Neuronal stem cell (in vitro differentiated cells): ENCODE measurements around the gene ECHS1.
"Not testable (repeated sequence)": the region's sequence is repeated elsewhere in the genome, so short reads cannot be mapped to it uniquely, and the experiment has no call there.

ENCODE experiments used
- DNase-seq: peaks from one replicate; pipeline ENCODE4 v3.0.0-alpha.2; 2013; ENCODE audit warnings: low spot score
- H2AFZ ChIP-seq: one replicate; pipeline ENCODE4 v1.6.1; 2013; ENCODE audit warnings: mild to moderate bottlenecking, low read length, inconsistent platforms
- H2AK5ac ChIP-seq: 2 replicates; pipeline ENCODE4 v1.6.1; 2013; ENCODE audit warnings: low read depth, mild to moderate bottlenecking, inconsistent platforms, low read length, moderate library complexity, mixed read lengths
- H2BK120ac ChIP-seq: 2 replicates; pipeline ENCODE4 v1.6.1; 2013; ENCODE audit warnings: low read depth, mild to moderate bottlenecking, inconsistent platforms, low read length, moderate library complexity, mixed read lengths
- H2BK12ac ChIP-seq: one replicate; pipeline ENCODE4 v1.6.1; 2013; ENCODE audit warnings: low read length, inconsistent platforms
- H2BK15ac ChIP-seq: 2 replicates; pipeline ENCODE4 v1.6.1; 2013; ENCODE audit warnings: mild to moderate bottlenecking, low read length, inconsistent platforms, mixed read lengths
- H2BK5ac ChIP-seq: one replicate; pipeline ENCODE4 v1.6.1; 2013; ENCODE audit warnings: inconsistent platforms, mild to moderate bottlenecking, low read length, moderate library complexity
- H3K14ac ChIP-seq: one replicate; pipeline ENCODE4 v1.6.1; 2013; ENCODE audit warnings: low read length, inconsistent platforms
- H3K18ac ChIP-seq: 2 replicates; pipeline ENCODE4 v1.6.1; 2013; ENCODE audit warnings: low read length, inconsistent platforms
- H3K23ac ChIP-seq: 2 replicates; pipeline ENCODE4 v1.6.1; 2013; ENCODE audit warnings: low read depth, mild to moderate bottlenecking, mixed read lengths, low read length, inconsistent platforms; ENCODE audit not compliant: poor library complexity
- H3K27ac ChIP-seq: replicated peaks from 3 replicates; pipeline ENCODE4 v1.5.1; 2013; ENCODE audit warnings: low read length, inconsistent platforms
- H3K27me3 ChIP-seq, 3 experiments: 2 replicates each; pipeline ENCODE4 v1.6.1; 2013; ENCODE audit warnings: low read length in 3 of 3, mild to moderate bottlenecking in 2 of 3, inconsistent platforms in 1 of 3, low read depth in 1 of 3, mixed read lengths in 1 of 3, moderate library complexity in 1 of 3; ENCODE audit not compliant: control insufficient read depth in 3 of 3, insufficient read depth in 3 of 3
- H3K36me3 ChIP-seq, 2 donors: replicated peaks in 1 of 2; 2 replicates each; pipeline ENCODE4 v1.6.1; 2013; ENCODE audit warnings: low read length in 2 of 2; ENCODE audit not compliant: control insufficient read depth in 2 of 2, insufficient read depth in 2 of 2
- H3K4ac ChIP-seq: 2 replicates; pipeline ENCODE4 v1.6.1; 2013; ENCODE audit warnings: inconsistent platforms, mild to moderate bottlenecking, low read length, moderate library complexity
- H3K4me1 ChIP-seq, 2 donors: 1 replicate in 1 of 2; 2 replicates in 1 of 2; pipeline ENCODE4 v1.6.1; 2013; ENCODE audit warnings: low read length in 2 of 2, low read depth in 1 of 2; ENCODE audit not compliant: control insufficient read depth in 2 of 2, insufficient read depth in 1 of 2
- H3K4me2 ChIP-seq: one replicate; pipeline ENCODE4 v1.6.1; 2013; ENCODE audit warnings: mild to moderate bottlenecking, low read length, inconsistent platforms; ENCODE audit not compliant: insufficient read depth, poor library complexity, severe bottlenecking
- H3K4me3 ChIP-seq, 2 donors: 2 replicates each; pipeline ENCODE4 v1.5.1; 2013; ENCODE audit warnings: low read length in 2 of 2, mild to moderate bottlenecking in 2 of 2, inconsistent platforms in 1 of 2, moderate library complexity in 1 of 2
- H3K79me1 ChIP-seq: one replicate; pipeline ENCODE4 v1.6.1; 2013; ENCODE audit warnings: low read depth, mild to moderate bottlenecking, inconsistent platforms, low read length, moderate library complexity
- H3K9ac ChIP-seq: one replicate; pipeline ENCODE4 v1.6.1; 2013; ENCODE audit warnings: mild to moderate bottlenecking, low read depth, low read length, inconsistent platforms; ENCODE audit not compliant: poor library complexity
- H3K9me3 ChIP-seq, 2 donors: replicated peaks in 1 of 2; 2 replicates each; pipeline versions ENCODE3 to v1.6.1; 2013; ENCODE audit warnings: low read length in 2 of 2, mild to moderate bottlenecking in 2 of 2, inconsistent platforms in 1 of 2, low read depth in 1 of 2, mixed read lengths in 1 of 2, moderate library complexity in 1 of 2; ENCODE audit not compliant: control insufficient read depth in 2 of 2, insufficient read depth in 1 of 2
- H4K8ac ChIP-seq: one replicate; pipeline ENCODE4 v1.6.1; 2013; ENCODE audit warnings: low read depth, mild to moderate bottlenecking, inconsistent platforms, low read length, moderate library complexity
- H4K91ac ChIP-seq: one replicate; pipeline ENCODE4 v1.6.1; 2013; ENCODE audit warnings: low read length, low read depth, mild to moderate bottlenecking, inconsistent platforms; ENCODE audit not compliant: poor library complexity
- WGBS, 2 donors: extraction: QIAGEN DNeasy Blood & Tissue Kit; methylation state at CpG; one replicate each; pipeline ENCODE4 v1.1.7; 2013; ENCODE audit warnings: missing lambda C conversion rate in 2 of 2, mixed read lengths in 1 of 2; ENCODE audit not compliant: insufficient read length in 2 of 2, insufficient replicate concordance in 1 of 2; ENCODE audit errors: extremely low coverage in 2 of 2; 5-methylcytosine and 5-hydroxymethylcytosine counted together

ECHS1 gene

DNA sequence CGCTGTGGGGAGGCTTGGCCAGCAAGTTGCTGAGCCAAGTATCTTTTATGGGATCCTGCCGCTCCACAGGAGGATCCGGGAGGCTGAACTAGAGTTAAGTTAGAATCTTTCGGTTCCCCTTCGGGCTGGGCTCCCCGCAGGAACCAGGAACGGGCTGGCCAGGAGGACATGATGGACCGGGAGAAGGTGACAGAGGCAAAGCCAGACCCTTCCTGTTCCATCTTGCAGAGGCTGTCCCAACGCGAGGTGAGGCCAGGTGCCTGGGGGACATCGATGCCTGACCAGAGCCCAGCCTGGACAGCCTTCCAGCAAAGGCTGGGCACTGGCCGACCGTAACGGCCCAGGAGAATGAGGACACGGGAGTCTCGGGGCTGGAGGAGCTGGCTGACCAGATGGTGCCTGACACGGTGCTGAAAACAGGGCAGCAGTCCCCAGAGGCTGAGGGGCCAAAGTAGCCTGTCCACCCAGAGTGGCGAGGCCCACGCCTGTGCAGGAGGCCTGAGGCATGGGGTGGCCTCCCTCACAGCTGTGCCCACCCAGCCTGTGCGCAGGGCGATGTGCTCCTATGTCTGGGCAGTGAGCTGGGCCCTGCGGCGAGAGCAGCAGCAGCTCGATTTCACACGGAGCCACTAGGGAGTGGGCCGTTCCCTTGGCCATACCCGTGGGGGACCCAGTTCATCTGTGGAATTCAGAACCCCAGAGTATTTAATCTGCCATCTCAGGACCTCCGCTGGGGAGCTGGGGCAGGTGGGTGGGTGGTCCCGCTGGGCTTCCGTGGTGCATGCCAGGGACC, 4.1 kb upstream of the ECHS1 start:
- no peak overlapping the region for H4K91ac ChIP-seq
- peak overlapping the region in 1 of 2 donors; percentile 84 for H3K4me3 ChIP-seq
- no peak for DNase-seq
- H3K79me1 ChIP-seq, result peaks cover 11% of the 10 kb centered on the region
- no peaks in the 10 kb centered on the region for H3K9me3 ChIP-seq
- peak overlapping the region; percentile 96 for H3K23ac ChIP-seq
- H3K27me3 ChIP-seq, result peaks cover 0 to 15% (median 8%) of the 10 kb centered on the region in 3 experiments
- peak overlapping the region; percentile 89 for H3K18ac ChIP-seq
- H4K8ac ChIP-seq, result peak overlapping the region; percentile 65
- peak overlapping the region; percentile 99 for H2BK12ac ChIP-seq
- H3K27ac ChIP-seq, result no peak overlapping the region
- H3K9ac ChIP-seq, result peak overlapping the region; percentile 84
- H2BK5ac ChIP-seq, result peak overlapping the region; percentile 66
- peak overlapping the region; percentile 81 for H2BK120ac ChIP-seq
- peak overlapping the region; percentile 98 for H3K4ac ChIP-seq
- H3K4me1 ChIP-seq, result peaks cover 7 to 11% of the 10 kb centered on the region in 2 donors
- H2AFZ ChIP-seq, result peak overlapping the region; percentile 90
- no CpG with 5 or more reads among the region's 30 CpGs for WGBS, 2 donors
- H3K4me2 ChIP-seq, result no peak overlapping the region
- H3K14ac ChIP-seq, result no peak overlapping the region
- peak overlapping the region; percentile 96 for H2BK15ac ChIP-seq
- H2AK5ac ChIP-seq, result peak overlapping the region; percentile 100
- H3K36me3 ChIP-seq, result no peaks in the 10 kb centered on the region

GRCh38 chr10:133376183-133376582, 3.0 kb upstream of the ECHS1 start:
- H3K79me1 ChIP-seq, result peaks cover 11% of the 10 kb centered on the region

DNA sequence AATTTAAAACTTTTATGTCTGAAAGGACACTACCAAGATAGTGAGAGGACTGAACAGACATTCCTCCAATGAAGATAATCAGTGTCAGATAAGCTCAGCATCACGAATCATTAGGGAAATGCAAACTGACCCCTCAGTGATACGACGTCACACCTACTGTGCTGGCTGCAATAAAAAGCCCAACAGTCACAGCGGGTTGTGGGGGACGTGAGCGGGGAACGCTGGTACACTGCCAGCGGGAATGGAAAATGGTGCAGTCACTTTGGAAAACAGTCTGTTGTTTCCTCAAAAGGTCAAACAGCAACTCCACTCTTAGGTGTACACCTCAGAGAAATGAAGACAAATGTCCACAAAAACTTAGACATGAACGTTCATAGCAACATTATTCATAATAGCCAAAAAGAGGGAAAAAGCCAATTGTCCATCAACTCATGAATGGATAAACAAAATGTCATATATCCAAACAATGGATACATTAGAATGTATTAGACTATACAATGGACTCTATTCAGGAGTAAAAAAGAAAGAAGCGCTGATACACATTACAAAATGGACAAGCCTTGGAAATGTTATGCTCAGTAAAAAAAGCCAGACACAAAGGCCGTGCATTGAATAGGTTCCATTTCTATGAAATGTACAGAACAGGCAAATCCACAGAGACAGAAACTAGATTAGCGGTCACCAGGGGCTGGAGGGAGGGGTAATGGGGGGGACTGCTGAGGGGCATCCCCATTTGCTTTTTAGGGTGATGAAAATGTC, 2.4 kb upstream of the ECHS1 start:
- DNase-seq, result no peak
- peaks cover 0 to 1% of the 10 kb centered on the region in 2 donors for H3K9me3 ChIP-seq
- no peak overlapping the region for H2AK5ac ChIP-seq
- peaks cover 6 to 13% of the 10 kb centered on the region in 2 donors for H3K36me3 ChIP-seq
- H3K14ac ChIP-seq, result no peak overlapping the region
- H3K23ac ChIP-seq, result no peak overlapping the region
- H3K18ac ChIP-seq, result no peak overlapping the region
- peaks cover 7 to 11% of the 10 kb centered on the region in 2 donors for H3K4me1 ChIP-seq
- H2BK120ac ChIP-seq, result no peak overlapping the region
- no peak overlapping the region for H4K8ac ChIP-seq
- peaks cover 0 to 15% (median 8%) of the 10 kb centered on the region in 3 experiments for H3K27me3 ChIP-seq
- no peak overlapping the region for H3K4me3 ChIP-seq
- peaks cover 8% of the 10 kb centered on the region for H3K79me1 ChIP-seq
- no peak overlapping the region for H2BK15ac ChIP-seq
- H3K9ac ChIP-seq, result no peak overlapping the region
- H2AFZ ChIP-seq, result no peak overlapping the region
- H2BK12ac ChIP-seq, result no peak overlapping the region
- H3K27ac ChIP-seq, result no peak overlapping the region
- H2BK5ac ChIP-seq, result no peak overlapping the region
- no peak overlapping the region for H4K91ac ChIP-seq
- no peak overlapping the region for H3K4me2 ChIP-seq
- H3K4ac ChIP-seq, result no peak overlapping the region
- no CpG with 5 or more reads among the region's 12 CpGs for WGBS, 2 donors

More at GRCh38 chr10:133376183-133376582, 3.0 kb upstream of the ECHS1 start:
- H4K91ac ChIP-seq, H3K14ac ChIP-seq, H3K4ac ChIP-seq, H3K4me3 ChIP-seq, H3K36me3 ChIP-seq, H2AK5ac ChIP-seq, H3K23ac ChIP-seq, H2BK5ac ChIP-seq, H3K4me2 ChIP-seq, H3K18ac ChIP-seq, H4K8ac ChIP-seq, DNase-seq, H3K27ac ChIP-seq, H2BK12ac ChIP-seq, H3K9me3 ChIP-seq, H2BK120ac ChIP-seq, H3K9ac ChIP-seq, H2BK15ac ChIP-seq, H2AFZ ChIP-seq: not testable (repeated sequence)
- Histone ChIP-seq H3K4me1 (peaks cover 7 to 11% of the 10 kb centered on the region in 2 donors), H3K27me3 (peaks cover 0 to 15% (median 8%) of the 10 kb centered on the region in 3 experiments)
- WGBS, 2 donors, result no CpG with 5 or more reads among the region's 5 CpGs

- Histone ChIP-seq H2AK5ac (peak overlapping the region; percentile 91), H3K27ac (no peak overlapping the region), H4K91ac (no peak overlapping the region), H4K8ac (no peak overlapping the region), H3K4ac (no peak overlapping the region), H2BK12ac (no peak overlapping the region), H3K4me1 (peaks cover 0 to 5% of the 10 kb centered on the region in 2 donors), H3K9me3 (peaks cover 0 to 4% of the 10 kb centered on the region in 2 donors), H3K4me2 (peak overlapping the region; percentile 54), H2BK15ac (no peak overlapping the region), H3K23ac (no peak overlapping the region), H2BK120ac (no peak overlapping the region), H3K36me3 (peaks cover 29 to 39% of the 10 kb centered on the region in 2 donors), H3K27me3 (peaks cover 0 to 11% (median 8%) of the 10 kb centered on the region in 3 experiments), H2BK5ac (no peak overlapping the region), H3K18ac (peak overlapping the region; percentile 57), H3K4me3 (peak overlapping the region; percentile 71 to 94), H3K14ac (no peak overlapping the region), H3K9ac (peak overlapping the region; percentile 63), H2AFZ (no peak overlapping the region), H3K79me1 (peaks cover 4% of the 10 kb centered on the region)
- WGBS, 2 donors, result no CpG with 5 or more reads among the region's 20 CpGs
- DNase-seq, result no peak
Observed at GRCh38 chr10:133372507-133372906, 647 bp downstream of the ECHS1 start.
